ENCODE data around the gene ZZZ3.

Gene ZZZ3

DNA sequence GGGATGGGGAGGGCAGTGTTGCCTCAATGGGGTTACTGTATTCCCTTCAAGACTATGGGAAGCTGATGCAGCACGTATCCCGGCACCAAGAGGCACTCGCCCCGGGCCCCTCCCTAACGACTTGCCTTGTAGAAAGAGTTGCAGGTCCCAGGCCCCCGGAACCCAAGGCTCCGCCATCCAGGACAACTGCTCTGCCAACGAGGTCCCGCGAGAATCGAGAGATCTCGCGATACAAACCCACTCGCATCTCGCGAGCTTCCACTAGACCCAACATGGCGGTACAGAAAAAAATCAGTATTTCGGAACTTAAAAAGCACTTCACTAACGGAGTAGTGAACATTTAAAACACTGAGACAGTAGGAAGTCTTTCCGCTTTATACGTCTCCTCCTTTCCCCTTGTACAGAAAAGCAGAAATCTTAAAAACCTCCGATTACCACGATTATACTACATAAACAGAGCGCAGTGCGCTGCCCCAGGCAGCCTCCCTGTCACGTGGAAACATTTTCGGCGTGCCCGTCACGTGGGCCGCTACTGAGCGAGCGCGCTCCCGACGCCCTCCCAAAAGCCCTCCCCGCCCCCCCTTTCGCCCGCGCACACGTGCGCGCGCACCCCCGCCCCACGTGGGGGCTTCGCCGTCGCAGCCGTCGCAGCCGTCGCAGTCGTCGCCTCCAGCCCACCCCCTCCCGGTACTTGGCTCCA is at the start of gene ZZZ3:
Gene ZZZ3 (minus strand): TSS at position 199 of the 700 bp plus-strand sequence. CDS start 49,304 bp downstream, outside the sequence.
- H3K9ac ChIP-seq, result peak within 1 kb of the TSS; percentile 53
- peak within 1 kb of the TSS; percentile 96 for H3K4me3 ChIP-seq (ENCODE audit: low read depth, low read length)
- no peaks in the 10 kb centered on the region for H3K36me3 ChIP-seq (ENCODE audit: control insufficient read depth, insufficient read depth, low read length)
- H2AFZ ChIP-seq, result peak within 1 kb of the TSS; percentile 97
- peaks cover 8% of the 10 kb centered on the region for H3K79me2 ChIP-seq
- H3K27me3 ChIP-seq (ENCODE audit: control insufficient read depth, insufficient read depth, low read length), result no peaks in the 10 kb centered on the region
- peak within 1 kb of the TSS; percentile 94 for H3K27ac ChIP-seq
- TF ChIP-seq, protein P1, sequence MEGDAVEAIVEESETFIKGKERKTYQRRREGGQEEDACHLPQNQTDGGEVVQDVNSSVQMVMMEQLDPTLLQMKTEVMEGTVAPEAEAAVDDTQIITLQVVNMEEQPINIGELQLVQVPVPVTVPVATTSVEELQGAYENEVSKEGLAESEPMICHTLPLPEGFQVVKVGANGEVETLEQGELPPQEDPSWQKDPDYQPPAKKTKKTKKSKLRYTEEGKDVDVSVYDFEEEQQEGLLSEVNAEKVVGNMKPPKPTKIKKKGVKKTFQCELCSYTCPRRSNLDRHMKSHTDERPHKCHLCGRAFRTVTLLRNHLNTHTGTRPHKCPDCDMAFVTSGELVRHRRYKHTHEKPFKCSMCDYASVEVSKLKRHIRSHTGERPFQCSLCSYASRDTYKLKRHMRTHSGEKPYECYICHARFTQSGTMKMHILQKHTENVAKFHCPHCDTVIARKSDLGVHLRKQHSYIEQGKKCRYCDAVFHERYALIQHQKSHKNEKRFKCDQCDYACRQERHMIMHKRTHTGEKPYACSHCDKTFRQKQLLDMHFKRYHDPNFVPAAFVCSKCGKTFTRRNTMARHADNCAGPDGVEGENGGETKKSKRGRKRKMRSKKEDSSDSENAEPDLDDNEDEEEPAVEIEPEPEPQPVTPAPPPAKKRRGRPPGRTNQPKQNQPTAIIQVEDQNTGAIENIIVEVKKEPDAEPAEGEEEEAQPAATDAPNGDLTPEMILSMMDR (IDR thresholded peaks at IDR 0.05), result no peak
- no peaks in the 10 kb centered on the region for H3K9me3 ChIP-seq (ENCODE audit: control insufficient read depth, low read length)
- no peaks in the 10 kb centered on the region for H3K4me1 ChIP-seq
- H3K4me2 ChIP-seq (ENCODE audit: low read length), result peak within 1 kb of the TSS; percentile 84

DNA sequence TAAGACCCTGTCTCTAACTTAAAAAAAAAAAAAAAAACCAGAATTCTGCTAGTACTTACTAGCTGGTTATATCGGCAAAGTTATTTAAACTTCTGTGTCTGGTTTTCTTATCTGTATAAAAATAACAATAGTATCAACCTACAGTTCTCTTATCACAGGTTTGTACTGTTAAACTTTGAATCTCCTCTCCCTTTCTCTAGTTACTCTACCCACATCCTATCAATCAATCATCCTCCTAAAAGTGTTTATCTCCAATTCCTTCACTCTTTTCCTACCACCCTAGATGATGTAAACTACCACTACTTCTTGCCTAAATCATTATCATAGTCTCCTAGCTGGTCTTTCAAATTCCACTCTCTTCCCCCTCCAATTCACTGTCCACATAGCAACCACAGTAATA is 49.6 kb upstream of the ZZZ3 start:
- Histone ChIP-seq H3K4me3 (ENCODE audit: low read depth, low read length) (no peak overlapping the region), H3K79me2 (no peaks in the 10 kb centered on the region), H3K36me3 (ENCODE audit: control insufficient read depth, insufficient read depth, low read length) (no peaks in the 10 kb centered on the region), H3K4me2 (ENCODE audit: low read length) (no peak overlapping the region), H3K9ac (no peak overlapping the region), H3K27ac (no peak overlapping the region), H3K27me3 (ENCODE audit: control insufficient read depth, insufficient read depth, low read length) (no peaks in the 10 kb centered on the region), H2AFZ (no peak overlapping the region), H3K9me3 (ENCODE audit: control insufficient read depth, low read length) (no peaks in the 10 kb centered on the region), H3K4me1 (no peaks in the 10 kb centered on the region)
- TF ChIP-seq, protein P1 (IDR thresholded peaks at IDR 0.05), result no peak

DNA sequence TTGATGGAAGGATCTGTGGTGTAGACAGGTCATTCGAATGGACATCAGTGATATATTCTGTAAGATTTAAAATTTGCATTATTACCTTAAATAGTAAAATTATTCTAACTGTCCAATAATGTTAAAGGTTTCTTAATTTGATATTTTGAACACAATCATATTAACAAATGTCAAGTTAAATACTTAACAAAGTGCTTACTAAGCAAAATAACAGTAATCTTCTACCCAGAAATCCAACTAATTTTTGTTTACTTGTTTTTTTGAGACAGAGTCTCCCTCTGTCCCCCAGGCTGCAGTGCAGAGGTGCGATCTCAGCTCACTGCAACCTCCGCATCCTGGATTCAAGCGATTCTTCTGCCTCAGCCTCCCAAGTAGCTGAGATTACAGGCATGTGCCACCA is 43.2 kb upstream of the ZZZ3 start:
- Histone ChIP-seq H3K36me3 (ENCODE audit: control insufficient read depth, insufficient read depth, low read length) (no peaks in the 10 kb centered on the region), H3K79me2 (no peaks in the 10 kb centered on the region), H3K4me2 (ENCODE audit: low read length) (no peak overlapping the region), H3K4me1 (no peaks in the 10 kb centered on the region), H3K27me3 (ENCODE audit: control insufficient read depth, insufficient read depth, low read length) (no peaks in the 10 kb centered on the region), H3K9me3 (ENCODE audit: control insufficient read depth, low read length) (no peaks in the 10 kb centered on the region), H3K27ac (no peak overlapping the region), H3K4me3 (ENCODE audit: low read depth, low read length) (no peak overlapping the region), H2AFZ (no peak overlapping the region), H3K9ac (no peak overlapping the region)
- TF ChIP-seq, protein P1 (IDR thresholded peaks at IDR 0.05), result no peak

DNA sequence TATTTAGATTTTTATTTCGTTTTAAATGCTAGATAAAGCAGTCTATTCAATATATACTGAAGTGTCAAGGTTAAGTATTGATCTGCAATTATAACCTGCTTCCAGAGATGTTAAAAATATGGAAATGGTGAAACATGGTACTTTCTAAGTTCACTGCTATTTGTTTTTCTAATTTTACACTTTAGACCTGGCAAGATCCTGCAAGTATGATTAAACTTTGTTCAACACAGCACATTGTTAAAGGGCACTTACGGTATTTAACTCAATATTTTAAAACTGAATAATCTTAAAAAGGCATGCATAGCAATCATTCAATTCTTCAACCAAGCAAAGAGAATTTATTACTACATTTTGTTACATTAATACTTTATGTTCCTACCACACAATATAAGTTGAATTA is 35.7 kb upstream of the ZZZ3 start:
- TF ChIP-seq, protein P1 (IDR thresholded peaks at IDR 0.05), result no peak
- Histone ChIP-seq H2AFZ (no peak overlapping the region), H3K4me3 (ENCODE audit: low read depth, low read length) (no peak overlapping the region), H3K36me3 (ENCODE audit: control insufficient read depth, insufficient read depth, low read length) (no peaks in the 10 kb centered on the region), H3K4me2 (ENCODE audit: low read length) (no peak overlapping the region), H3K27ac (no peak overlapping the region), H3K9ac (no peak overlapping the region), H3K9me3 (ENCODE audit: control insufficient read depth, low read length) (no peaks in the 10 kb centered on the region), H3K4me1 (no peaks in the 10 kb centered on the region), H3K79me2 (no peaks in the 10 kb centered on the region), H3K27me3 (ENCODE audit: control insufficient read depth, insufficient read depth, low read length) (no peaks in the 10 kb centered on the region)

DNA sequence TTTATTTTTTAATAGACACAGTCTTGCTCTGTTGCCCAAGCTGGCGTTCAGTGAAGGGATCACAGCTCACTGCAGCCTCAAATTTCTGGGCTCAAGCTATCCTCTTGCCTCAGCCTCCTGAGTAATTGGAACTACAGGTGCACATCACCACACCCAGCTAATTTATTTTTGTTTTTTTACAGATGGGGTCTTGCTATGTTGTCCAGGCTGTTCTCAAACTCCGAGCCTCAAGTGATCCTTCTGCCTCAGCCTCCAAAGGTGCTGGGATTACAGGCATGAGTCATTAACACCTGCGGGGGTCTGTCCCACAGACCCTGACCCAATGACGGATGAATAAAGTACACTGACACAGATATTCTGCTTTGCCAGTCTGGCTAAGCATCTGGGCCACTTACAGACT is 33.6 kb upstream of the ZZZ3 start:
- no peak overlapping the region for H2AFZ ChIP-seq
- H3K9me3 ChIP-seq (ENCODE audit: control insufficient read depth, low read length), result no peaks in the 10 kb centered on the region
- H3K4me3 ChIP-seq (ENCODE audit: low read depth, low read length), result no peak overlapping the region
- no peak overlapping the region for H3K4me2 ChIP-seq (ENCODE audit: low read length)
- TF ChIP-seq, protein P1 (IDR thresholded peaks at IDR 0.05), result no peak
- H3K36me3 ChIP-seq (ENCODE audit: control insufficient read depth, insufficient read depth, low read length), result no peaks in the 10 kb centered on the region
- no peak overlapping the region for H3K27ac ChIP-seq
- no peaks in the 10 kb centered on the region for H3K79me2 ChIP-seq
- H3K4me1 ChIP-seq, result no peaks in the 10 kb centered on the region
- H3K9ac ChIP-seq, result no peak overlapping the region
- H3K27me3 ChIP-seq (ENCODE audit: control insufficient read depth, insufficient read depth, low read length), result no peaks in the 10 kb centered on the region

All from parathyroid adenoma (tissue), 2 donors.